Esophagus squamous epithelium (tissue), 5 donors: Measurements from ENCODE around the gene DDX19B. TPM values are rescaled to one million over a fixed set of nuclear protein-coding genes. Genes with fewer than 3 reads are reported as not detected.
"Not testable (repeated sequence)": the region's sequence is repeated elsewhere in the genome, so short reads cannot be mapped to it uniquely, and the experiment has no call there.

Experiments used
- DNase-seq: peaks from one replicate; lab custom pipeline; 2025; lab: John Stamatoyannopoulos, UW
- H3K27ac ChIP-seq, 4 donors: fragments of 200-600 bp; sonication (generic); one replicate each; pipeline ENCODE4 v1.5.1; 2016 to 2019; ENCODE audit warnings: mild to moderate bottlenecking in 1 of 4
- H3K27me3 ChIP-seq, 4 donors: fragments of 200-600 bp; sonication (generic); 1 replicate in 3 of 4; 2 replicates in 1 of 4; pipeline versions ENCODE4 v1.5.1 to v1.6.0; 2017 to 2021; ENCODE audit warnings: antibody characterized with exemption in 1 of 4
- H3K36me3 ChIP-seq, 3 donors: fragments of 200-600 bp; sonication (generic); one replicate each; pipeline ENCODE4 v1.5.1; 2016 to 2019
- H3K4me1 ChIP-seq, 3 donors: fragments of 200-600 bp; sonication (generic); one replicate each; pipeline ENCODE4 v1.5.1; 2017 to 2019
- H3K4me3 ChIP-seq, 4 donors: fragments of 200-600 bp; sonication (generic); 1 replicate in 3 of 4; 2 replicates in 1 of 4; pipeline ENCODE4 v1.5.1; 2016 to 2019; ENCODE audit warnings: mild to moderate bottlenecking in 2 of 4, moderate library complexity in 1 of 4
- H3K9me3 ChIP-seq, 3 donors: fragments of 200-600 bp; sonication (generic); one replicate each; pipeline ENCODE4 v1.5.1; 2016 to 2019
- CTCF ChIP-seq, 6 experiments: fragments of 450-650 bp in 4 of 6; fragments of 200-600 bp in 2 of 6; sonication (generic) in 2 of 6; IDR thresholded peaks; one replicate each; pipeline ENCODE4 v1.5.1; 2016 to 2019; ENCODE audit warnings: antibody characterized with exemption in 6 of 6, mild to moderate bottlenecking in 4 of 6, moderate library complexity in 4 of 6
- POLR2A ChIP-seq, 4 donors: fragments of 450-650 bp; IDR thresholded peaks; one replicate each; pipeline ENCODE4 v1.6.1; 2017; ENCODE audit warnings: antibody characterized with exemption in 4 of 4, mild to moderate bottlenecking in 4 of 4, moderate library complexity in 3 of 4
- WGBS, 2 donors: methylation state at CpG; one replicate each; pipeline ENCODE4 v1.1.5; 2018; 5-methylcytosine and 5-hydroxymethylcytosine counted together
- intact Hi-C: fragments of 100-400 bp; cut with DNase I; formaldehyde crosslinking; loops from one replicate; pipeline ENCODE4 v1.15.0; 2022
- total RNA-seq, 4 donors: library from RNA; depleted of rRNA; stranded (reverse); fragments of >200 nt; gene quantifications; one replicate each; pipeline ENCODE4 v1.1.0, GENCODE V29; 2016
- donor health status: DM: yes; HTN: yes; CAD: no.

Gene DDX19B
- total RNA-seq, 4 donors from 2014 or later, result 15.5 to 35.3 (median 24.3) TPM

- 81 to 92% methylated on average over 6 to 12 of the region's 12 CpGs for WGBS, 2 donors
- no peak overlapping the region for H3K27ac ChIP-seq
- no peaks in the 10 kb centered on the region for H3K9me3 ChIP-seq
- no peaks in the 10 kb centered on the region for H3K4me1 ChIP-seq
- no peak for DNase-seq
- TF ChIP-seq POLR2A (IDR thresholded peaks at IDR 0.05), result no peak
- TF ChIP-seq CTCF (IDR thresholded peaks at IDR 0.05), result no peak
- peaks cover 52 to 100% (median 57%) of the 10 kb centered on the region in 3 donors for H3K36me3 ChIP-seq
- intact Hi-C loops, result no loop called here
- H3K4me3 ChIP-seq, result no peak overlapping the region
- no peaks in the 10 kb centered on the region for H3K27me3 ChIP-seq
Measured at GRCh38 chr16:70269471-70269870, 29.5 kb upstream of the DDX19B start.

- DNase-seq, result no peak
- intact Hi-C loops, result no loop called here
- Histone ChIP-seq H3K4me1 (no peaks in the 10 kb centered on the region), H3K9me3 (no peaks in the 10 kb centered on the region), H3K27me3 (no peaks in the 10 kb centered on the region), H3K36me3 (peaks cover 47 to 100% (median 53%) of the 10 kb centered on the region in 3 donors), H3K27ac (no peak overlapping the region), H3K4me3 (no peak overlapping the region)
- WGBS, 2 donors, result 87 to 89% methylated on average over 3 of the region's 3 CpGs
- no peak for TF ChIP-seq POLR2A (IDR thresholded peaks at IDR 0.05)
- TF ChIP-seq CTCF (IDR thresholded peaks at IDR 0.05), result no peak
Measured at GRCh38 chr16:70270176-70270575, 28.8 kb upstream of the DDX19B start.

DNA sequence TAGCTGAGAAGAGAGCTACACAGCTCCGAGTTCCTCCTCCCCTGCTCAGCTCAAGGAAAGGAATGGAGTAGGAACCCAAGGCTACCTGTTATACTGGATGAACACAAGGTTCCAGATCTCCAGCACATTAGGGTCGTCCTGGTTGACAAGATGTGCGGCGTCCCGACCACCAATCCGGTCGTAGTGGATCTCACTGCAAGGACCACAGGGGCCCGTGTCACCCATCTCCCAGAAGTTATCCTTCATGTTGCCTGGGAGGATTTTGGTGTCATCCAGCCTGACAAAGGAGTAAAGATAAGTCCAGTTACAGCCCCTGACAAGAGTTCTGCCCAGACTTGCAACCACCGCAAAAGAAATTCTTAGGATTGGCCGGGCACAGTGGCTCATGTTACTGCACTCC, 27.3 kb upstream of the DDX19B start:
- no peak for TF ChIP-seq CTCF (IDR thresholded peaks at IDR 0.05)
- TF ChIP-seq POLR2A (IDR thresholded peaks at IDR 0.05), result no peak
- 95% methylated on average over 10 of the region's 10 CpGs for WGBS, 2 donors
- Histone ChIP-seq H3K4me3 (no peak overlapping the region), H3K4me1 (no peaks in the 10 kb centered on the region), H3K9me3 (no peaks in the 10 kb centered on the region), H3K36me3 (peaks cover 33 to 100% (median 49%) of the 10 kb centered on the region in 3 donors), H3K27me3 (no peaks in the 10 kb centered on the region), H3K27ac (no peak overlapping the region)
- intact Hi-C loops, result no loop called here
- no peak for DNase-seq

GRCh38 chr16:70276392-70276791, 22.6 kb upstream of the DDX19B start:
- 94 to 100% methylated on average over 1 of the region's 1 CpG for WGBS, 2 donors
- Histone ChIP-seq H3K27me3 (no peaks in the 10 kb centered on the region), H3K36me3 (peaks cover 11 to 100% (median 40%) of the 10 kb centered on the region in 3 donors), H3K4me1 (no peaks in the 10 kb centered on the region), H3K27ac (no peak overlapping the region), H3K9me3 (no peaks in the 10 kb centered on the region), H3K4me3 (no peak overlapping the region)
- DNase-seq, result no peak
- no peak for TF ChIP-seq CTCF (IDR thresholded peaks at IDR 0.05)
- no peak for TF ChIP-seq POLR2A (IDR thresholded peaks at IDR 0.05)
- intact Hi-C loops, result no loop called here

DNA sequence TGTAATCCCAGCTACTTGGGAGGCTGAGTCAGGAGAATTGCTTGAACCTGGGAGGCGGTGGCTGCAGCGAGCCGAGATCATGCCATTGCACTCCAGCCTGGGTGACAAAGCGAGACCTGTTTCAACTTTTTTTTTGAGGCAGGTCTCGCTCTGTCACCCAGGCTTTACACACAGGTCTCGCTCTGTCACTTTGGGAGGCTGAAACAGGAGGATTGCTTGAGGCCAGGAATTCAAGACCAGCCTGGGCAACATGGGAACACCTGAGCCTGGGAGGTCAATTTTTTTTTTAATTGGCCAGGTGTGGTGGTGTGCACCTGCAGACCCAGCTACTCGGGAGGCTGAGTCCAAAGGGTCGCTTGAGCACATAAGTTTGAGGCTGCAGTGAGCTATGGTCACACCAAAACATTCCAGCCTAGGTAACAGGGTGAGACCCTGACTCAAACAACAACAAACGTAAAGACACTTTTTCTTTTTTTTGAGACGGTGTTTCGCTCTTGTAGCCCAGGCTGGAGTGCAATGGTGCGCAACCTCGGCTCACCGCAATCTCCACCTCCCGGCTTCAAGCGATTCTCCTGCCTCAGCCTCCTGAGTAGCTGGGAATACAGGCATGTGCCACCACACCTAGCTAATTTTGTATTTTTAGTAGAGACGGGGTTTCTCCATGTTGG, 11.5 kb upstream of the DDX19B start:
- DNase-seq, intact Hi-C loops, H3K27ac ChIP-seq, H3K27me3 ChIP-seq, H3K9me3 ChIP-seq: not testable (repeated sequence)
- peak overlapping the region in 1 of 4 donors; percentile 86 for H3K4me3 ChIP-seq
- peaks cover 8 to 20% (median 14%) of the 10 kb centered on the region in 3 donors for H3K4me1 ChIP-seq
- WGBS, 2 donors, result 96% methylated on average over 9 to 15 of the region's 17 CpGs
- H3K36me3 ChIP-seq, result peaks cover 0 to 33% (median 1%) of the 10 kb centered on the region in 3 donors
